ENCODE measurements around the gene SLC6A19.
"Not testable (repeated sequence)": the region's sequence is repeated elsewhere in the genome, so short reads cannot be mapped to it uniquely, and the experiment has no call there.

Gene SLC6A19

DNA sequence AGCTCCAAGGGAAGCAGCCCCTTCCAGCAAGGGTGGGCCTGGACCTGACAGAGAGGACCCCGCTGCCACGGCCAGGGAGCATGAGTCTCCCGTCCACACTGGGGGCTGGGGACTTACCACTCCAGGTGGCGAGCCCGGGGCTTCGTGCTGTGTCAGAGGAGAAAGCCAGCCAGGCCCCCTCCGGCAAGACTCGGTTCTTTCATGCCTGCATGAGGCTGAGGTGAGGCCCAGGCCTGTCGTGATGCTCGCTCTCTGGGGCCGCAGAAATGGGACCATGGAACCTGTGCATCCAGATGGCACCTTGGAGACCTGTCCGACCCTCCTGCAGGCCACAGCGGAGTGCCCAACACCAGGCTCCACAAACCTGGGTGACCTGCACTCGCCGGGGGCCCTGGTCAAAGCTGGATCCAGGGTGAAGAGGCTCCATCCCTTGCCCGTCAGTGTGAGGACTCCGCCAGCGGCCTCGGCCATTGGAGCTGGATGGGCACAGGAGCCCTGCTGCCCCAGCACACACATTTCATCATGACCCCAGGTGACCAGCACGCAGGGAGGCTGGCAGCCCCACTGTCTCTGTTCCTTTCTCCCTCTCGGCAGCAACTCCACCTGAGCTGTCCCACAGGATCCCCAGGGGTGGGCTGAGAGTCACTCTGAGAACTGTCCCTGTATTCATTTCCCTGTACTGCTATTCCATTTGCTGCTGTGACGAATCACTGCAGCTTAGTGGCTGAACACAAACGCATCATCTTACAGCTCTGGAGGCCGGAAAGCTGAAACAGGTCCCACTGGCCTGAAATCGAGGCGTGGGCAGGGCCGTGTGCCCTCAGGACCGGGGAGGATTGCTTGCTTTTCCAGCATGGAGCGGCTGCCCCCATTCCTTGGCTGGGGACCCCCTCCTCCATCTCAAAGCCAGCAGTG lies 48.2 kb downstream of the SLC6A19 start:
- no peak for DNase-seq

DNA sequence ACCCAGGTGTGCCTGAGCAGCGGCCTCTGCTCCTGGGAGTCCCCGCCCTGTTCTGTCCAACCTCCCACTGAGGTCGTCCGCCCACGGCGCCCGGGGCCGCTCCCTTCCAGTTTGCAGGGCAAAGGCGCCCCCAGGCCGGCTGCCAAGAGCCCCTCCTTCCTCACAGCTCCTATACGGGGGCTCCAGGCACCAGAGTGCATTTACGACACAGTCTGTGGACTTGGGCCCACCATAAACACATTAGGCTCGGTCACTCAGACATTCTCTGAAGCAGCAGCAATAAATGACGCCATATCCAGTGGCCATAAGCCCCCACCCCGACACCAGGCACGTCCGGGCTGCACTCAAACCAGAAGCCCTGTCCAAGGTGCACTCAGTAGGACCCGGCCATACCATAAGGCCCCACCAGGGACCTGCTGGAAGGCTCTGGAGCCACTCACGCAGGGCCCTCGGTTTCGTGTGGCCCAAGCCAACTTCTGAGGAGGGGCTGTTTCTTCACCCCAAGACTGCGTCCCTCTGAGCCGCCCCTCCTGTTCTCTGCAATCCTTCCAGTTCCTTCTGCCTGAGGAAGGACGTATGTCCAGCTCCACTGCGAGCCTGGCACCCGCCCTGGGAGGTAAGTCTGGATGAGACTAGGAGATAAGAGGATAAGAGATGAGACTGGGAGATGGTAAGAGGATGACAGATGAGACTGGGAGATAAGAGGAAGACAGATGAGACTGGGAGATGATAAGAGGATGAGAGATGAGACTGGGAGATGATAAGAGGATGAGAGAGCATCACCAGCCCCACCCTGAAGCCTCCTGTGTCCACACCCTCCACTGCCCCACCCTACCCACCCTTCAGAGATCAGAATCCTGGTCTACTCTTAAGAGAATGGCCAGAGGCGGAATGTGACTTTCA lies 50.5 kb downstream of the SLC6A19 start:
- no peak for DNase-seq

DNA sequence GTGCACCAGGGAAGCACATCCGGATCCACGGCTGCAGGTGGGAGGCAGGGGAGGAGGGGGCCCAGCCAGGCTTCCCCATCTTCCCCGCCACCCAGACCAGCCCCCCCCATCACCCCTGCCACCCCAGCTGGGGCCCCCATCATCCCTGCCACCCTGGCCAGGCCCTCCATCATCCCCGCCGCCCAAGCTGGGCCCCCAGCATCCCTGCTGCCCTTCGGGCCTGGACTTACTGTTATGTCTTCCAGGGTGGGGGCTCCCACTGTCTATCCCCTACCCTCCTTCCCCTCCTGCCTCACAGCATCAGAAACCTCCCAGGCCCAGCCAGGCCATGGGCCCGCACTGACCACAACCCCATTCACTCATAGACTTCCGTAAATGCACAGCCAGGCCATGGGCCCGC lies 51.3 kb downstream of the SLC6A19 start:
- DNase-seq, result no peak

DNA sequence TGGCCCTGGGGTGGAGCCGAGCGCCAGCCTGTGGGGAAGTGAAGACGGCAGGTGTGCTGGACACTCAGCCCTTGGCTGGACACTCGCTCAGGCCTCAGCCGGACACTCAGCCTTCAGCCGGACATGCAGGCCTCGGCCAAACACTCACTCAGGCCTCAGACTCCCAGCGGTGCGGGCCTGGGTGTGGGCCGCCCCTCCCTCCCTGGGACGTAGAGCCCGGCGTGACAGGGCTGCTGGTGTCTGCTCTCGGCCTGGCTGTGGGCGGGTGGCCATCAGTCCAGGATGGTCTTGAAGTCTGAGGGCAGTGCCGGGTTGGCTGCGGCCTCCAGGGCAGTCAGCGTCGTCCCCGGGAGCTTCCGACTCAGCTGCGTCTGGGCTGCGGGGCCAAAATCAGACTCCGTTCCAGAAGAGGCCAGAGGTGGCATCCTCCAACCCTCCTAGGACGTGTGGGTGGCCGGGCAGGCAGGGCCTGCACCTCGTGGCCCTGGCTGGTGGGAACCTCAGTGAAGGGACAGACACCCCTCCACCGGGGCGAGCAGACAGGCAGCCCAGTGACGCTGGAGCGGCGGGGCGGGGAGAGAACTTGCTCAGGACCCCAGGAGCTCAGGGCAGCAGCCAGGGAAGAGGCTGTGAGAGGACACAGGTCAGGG lies 52.2 kb downstream of the SLC6A19 start:
- DNase-seq, result no peak

DNA sequence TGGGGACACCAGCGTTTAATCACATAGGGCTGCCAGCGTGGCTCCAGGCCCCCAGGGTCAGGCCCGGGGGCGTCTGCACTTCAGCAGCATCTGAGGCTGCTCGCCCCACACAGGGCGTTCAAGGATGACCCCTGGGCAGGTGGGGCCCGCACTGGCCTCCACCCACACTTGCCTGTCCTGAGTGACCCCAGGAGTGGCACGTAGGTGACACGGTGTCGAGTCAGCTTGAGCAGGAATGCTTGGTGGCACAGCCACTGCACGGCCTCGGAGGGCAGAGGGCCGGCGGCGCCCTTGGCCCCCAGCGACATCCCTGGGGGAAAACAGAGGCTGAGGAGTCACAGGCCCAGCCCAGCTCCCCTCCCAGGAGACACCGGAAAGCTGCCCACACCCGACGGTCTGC lies 52.8 kb downstream of the SLC6A19 start:
- no peak for DNase-seq

DNA sequence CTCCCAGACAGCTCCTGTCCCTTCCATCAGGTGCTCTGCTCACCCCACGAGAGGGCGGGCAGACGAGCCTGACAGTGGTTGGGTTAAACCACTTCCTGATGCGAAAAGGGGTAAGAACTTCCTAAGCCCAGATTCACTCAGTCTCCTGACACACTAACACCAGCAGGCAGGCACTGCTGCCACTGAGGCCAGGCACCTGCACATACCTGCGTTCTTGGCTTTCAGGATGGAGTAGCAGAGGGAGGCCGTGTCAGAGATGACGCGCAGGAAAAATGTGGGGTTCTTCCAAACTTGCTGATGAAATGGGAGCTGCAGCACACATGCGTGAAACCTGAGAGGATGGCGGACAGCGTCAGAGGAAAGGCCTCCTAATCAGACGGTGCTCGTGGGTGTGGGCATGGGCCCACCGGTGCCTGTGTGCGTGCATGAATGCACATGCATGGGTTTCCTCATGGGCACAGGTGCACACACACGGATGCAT lies 53.7 kb downstream of the SLC6A19 start:
- no peak for DNase-seq

DNA sequence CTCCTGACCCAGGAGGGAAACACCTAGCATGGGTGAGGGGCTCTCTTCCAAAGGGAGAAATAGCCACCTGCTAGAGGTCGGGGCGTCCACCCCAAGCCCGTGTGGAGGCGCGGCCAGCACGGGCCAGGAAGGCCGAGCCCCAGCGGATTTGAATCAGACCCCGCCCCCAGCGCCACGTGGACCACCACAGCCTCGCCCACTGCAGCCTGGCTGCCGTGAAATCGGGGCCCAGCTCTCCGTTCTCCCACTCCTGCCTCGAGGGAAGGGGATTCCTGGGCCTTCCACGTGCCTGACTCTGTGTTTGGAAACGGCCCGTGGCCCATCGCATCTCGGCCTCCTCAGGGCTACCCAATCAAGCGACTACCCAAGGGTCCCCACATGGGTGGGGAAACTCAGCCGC lies 55.4 kb downstream of the SLC6A19 start:
- no peak for DNase-seq

DNA sequence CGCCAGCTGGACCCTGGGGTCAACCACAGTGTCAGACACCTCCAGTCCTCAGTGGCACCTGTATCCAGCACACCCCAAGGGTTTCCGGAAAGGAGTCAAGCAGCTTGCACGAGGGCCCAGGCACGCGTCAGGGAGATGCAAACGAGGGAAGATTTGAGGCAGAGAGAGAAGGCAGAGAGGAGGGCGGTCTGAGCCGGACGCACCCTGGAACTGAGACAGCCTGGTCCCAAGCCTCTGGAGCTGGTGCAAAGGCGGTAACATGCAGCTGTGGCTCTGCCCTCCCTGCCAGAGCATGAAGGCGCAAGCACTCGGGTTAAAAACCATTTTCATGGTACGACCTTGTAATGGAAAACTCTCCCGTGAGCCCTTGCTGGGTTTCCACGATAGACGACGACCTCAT lies 56.0 kb downstream of the SLC6A19 start:
- DNase-seq, result no peak

DNA sequence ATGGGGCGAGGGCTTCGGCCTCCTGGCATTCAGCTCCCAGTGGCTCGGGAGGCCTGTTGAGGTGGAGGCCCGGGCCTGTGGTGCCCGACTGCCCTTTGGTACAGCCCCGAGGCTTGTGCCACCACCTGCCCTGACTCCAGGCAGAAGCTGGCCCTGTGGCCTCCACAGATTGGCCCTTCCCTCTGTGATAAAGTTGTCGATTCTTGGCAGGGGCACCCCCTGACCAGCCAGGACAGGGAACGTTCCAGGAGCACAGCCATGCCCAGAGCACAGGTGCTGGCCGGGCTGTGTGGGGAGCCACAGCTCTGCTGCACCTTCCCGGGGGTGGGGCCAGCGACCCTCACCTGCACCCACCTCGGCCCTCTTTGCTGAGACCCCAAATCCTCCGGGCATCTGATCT lies 56.4 kb downstream of the SLC6A19 start:
- no peak for DNase-seq

DNA sequence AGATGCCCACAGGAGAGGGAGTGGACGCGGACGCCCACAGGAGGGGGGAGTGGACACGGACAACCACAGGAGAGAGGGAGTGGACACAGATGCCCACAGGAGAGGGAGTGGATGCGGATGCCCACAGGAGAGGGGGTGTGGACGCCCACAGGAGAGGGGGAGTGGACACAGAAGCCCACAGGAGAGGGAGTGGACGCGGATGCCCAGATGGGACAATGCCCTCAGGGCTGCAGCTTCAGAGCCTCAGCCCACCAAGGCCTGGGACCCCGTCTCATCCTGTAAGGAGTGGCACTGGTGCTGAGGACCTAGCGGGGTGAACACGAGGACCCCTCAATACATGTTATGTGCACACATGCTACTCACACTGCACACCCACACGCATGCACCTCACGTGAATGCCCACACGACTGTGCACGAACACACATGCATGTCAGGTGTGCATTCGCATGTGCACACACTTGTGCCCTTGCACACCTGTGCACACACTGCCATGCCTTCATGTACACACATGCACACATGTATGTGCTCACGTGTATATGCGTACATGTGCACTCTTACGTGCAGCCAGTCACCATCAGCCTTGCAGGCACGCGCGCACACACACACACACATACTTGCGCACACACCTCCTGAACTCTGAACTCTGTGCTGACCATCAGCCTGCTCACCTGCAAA lies 58.5 kb downstream of the SLC6A19 start:
- no peak for DNase-seq

DNA sequence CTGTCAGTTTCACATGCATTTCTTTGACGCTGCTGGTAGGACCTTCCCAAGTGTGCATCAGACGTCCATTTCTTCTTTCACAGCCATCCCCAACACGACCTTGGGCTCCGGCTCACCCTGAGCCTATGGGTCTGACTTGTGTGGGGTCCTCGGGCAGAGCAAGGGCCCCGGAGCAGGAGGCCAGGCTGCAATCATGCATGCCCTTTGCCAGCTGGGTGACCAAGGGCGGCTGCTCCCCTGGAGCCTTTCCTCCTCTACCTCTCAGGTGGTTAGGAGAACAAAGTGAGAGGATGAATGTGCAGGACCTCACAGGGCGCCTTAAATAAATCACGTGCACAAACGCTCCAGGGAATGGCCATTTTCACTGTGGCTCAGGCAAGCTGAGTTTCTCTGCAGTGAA lies 60.2 kb downstream of the SLC6A19 start:
- no peak for DNase-seq

DNA sequence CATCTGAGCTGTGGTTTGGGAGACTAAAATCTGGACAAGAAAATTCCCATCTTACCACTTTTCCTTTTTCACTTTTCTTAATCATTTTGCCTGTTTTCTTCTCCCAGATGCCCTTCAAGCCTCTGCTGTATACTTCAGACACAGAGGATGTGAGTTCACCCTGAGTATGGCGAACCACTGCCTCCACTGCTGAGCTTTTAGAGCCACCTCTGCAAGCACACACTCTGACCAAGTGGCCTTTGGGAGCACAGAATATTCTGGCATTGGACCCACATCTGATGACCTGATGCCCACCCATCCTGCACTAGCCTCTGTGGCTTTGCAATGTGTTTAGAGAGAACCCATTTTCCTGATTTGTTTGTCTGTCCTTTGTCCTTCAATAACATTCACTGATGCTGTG lies 61.0 kb downstream of the SLC6A19 start:
- no peak for DNase-seq

DNA sequence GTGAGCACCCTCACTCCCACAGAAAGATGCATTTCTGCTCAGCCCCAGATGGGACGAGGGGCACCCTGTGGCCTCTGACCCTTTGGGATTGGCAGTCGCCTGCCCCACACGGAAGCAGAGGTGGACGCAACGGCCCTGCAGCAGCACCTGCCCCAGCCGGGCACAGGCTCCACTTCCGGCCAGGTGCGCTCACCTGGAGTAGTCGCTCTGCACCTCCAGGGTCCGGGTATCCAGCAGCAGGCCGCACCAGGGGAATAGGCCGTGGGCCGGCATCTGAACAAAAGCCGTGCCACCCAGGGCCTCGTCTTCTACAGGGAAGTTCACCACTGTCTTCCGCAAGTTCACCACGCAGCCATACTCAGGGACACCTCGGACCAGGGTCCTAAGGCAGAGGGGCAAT lies 62.8 kb downstream of the SLC6A19 start:
- no peak for DNase-seq

DNA sequence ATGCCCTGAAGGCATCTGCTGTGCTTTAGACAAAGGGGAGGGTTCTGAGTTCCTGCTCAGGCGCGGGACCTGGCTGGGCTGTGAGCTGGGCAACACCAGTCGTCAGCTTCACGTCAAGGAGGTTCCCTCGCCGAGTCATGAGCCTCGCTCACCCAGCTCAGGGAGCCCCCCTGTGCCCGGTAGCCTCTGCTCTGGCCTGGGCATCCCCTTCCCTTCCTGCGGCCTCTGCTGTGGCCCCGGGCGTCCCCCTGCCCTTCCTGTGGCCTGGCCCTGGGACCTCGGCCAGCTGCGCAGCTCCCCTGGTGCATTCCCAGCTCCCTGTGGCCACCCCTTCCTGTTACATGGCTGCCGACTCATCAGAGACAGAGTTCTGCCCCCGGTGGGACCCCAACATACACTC lies 63.6 kb downstream of the SLC6A19 start:
- DNase-seq, result no peak

DNA sequence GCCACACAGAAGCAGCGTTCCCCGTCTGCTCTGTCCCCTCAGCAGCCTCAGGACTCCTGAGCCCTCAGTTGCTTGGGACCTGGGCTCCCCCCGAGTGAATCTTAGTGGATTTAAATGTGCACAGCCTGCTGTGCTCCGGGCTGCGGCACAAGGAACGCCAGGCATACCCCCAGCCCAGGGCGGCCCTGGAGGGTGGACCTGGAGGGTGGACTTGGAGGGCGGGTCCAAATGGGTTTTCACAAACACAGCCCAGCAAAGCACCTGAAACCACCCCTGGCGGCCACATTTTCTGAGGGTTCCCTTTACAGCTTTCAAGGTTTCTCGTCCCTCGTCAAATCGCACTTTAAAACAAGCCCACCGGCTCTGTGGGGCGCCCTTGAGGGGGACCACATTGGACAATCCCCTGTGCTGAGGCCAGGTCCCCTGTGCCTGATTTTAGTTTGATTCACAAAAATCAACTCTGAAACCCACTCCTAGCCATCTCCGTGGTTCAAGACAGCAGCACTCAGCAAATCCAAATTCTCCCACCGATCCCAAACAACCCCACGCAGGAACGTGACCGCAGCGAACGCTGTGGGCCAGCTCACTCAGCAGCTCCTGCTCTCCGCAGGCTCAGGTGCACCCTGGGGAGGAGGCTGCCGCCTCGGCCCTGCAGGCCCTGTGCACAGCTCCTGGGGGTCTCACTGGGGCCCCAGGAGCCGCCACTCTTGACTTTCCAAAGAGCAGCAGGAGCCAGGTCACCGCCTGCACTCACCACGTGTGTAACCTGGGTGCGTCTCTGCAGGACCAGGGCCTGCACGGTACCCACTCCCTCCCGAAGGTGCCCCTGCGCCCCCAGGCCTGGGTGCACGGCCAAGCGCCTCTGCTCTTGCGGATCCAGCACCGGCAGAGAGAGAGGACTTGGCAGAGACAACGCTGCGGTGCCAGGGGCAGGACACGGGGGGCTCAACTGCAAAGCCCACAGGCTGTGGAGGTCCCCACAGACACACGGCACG lies 64.4 kb downstream of the SLC6A19 start:
- no peak for DNase-seq

DNA sequence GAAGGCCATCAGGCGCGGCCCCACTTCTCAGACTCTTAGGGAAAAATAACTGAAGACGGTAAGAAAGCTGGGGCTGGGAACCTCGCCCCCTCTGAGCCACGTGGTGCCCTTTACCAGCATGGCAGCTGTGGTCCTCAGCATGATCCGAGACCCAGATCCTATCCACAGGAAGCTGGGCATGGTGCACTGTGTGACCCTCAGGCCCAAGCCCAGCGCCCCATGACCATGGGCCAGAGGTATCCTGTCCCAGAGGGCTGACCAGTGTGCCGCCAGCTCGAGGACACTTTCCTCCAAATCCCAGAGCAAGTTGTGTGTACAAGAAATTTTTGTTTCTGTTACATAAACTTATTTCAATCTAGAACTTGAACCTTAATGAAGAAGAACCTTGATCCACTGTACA lies 65.4 kb downstream of the SLC6A19 start:
- no peak for DNase-seq

DNA sequence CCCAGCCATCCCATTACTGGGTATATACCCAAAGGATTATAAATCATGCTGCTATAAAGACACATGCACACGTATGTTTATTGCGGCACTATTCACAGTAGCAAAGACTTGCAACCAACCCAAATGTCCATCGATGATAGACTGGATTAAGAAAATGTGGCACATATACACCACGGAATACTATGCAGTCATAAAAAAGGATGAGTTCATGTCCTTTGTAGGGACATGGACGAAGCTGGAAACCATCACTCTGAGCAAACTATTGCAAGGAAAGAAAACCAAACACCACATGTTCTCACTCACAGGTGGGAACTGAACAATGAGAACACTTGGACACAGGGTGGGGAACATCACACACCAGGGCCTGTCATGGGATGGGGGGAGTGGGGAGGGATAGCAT lies 66.1 kb downstream of the SLC6A19 start:
- DNase-seq, result not testable (repeated sequence)

DNA sequence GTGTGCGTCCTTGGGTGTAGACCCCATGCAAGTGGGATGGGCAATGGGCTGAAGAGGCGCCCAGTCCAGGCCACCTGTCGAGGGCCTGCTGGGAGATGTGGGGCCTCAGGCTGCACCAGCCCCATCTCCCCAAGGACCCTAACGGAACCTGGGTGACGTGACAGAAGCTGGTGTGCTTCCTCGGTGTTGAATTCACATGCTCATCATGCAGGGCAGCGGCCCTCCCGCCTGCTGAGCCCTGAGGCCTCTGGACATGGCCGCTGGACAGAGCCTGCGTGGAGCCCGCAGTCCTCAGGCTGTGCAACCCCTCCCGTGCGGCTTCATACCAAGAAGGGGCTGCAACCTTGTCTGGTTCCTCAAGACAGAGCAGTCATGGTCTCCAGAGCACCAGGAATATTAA lies 66.7 kb downstream of the SLC6A19 start:
- no peak for DNase-seq

DNA sequence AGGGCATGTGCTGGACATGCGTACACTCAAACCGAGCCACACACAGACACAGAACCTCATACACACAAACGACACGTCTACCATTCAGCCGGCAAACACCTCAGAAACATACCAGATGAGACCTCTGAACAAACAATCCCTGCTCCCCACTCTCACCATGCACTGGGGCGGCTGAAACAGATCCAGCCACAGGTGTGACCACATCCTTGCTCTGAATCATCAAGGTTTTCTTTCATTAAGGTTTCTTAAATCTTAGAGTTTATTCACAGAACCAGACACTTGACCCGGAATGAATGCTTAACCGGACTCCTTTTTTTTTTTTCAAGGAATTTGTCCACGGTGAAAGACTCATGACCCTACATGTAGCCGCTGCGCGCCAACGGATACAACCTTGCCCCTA lies 67.3 kb downstream of the SLC6A19 start:
- no peak for DNase-seq

DNA sequence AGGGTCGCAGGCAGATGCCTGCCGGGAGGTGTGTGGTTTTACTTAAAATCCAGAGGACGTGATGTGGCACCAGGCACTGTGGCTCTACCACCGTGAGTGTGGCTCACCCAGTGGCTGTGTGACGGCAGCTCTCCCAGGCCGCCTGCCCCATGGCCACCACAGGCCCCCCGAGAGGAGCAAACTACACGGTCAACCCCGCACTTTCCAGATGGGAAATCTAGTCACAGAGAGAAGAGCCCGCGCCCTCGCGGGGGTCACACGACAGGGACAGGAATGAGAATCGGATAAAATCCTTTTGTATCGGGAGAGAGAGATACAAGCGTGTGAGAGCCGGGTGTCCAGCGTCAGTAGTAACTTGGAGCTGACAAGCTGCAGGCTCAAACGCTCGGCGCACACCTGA lies 69.0 kb downstream of the SLC6A19 start:
- DNase-seq, result no peak

Measured in GDM1 (cell line).